HepG2 (cell line): ENCODE measurements around the gene PPP4C.

ENCODE experiments used
- PCBP2 ChIP-seq: fragments of 200-400 bp; formaldehyde crosslinking; optimal IDR thresholded peaks from 2 replicates; pipeline ENCODE3; 2018; ENCODE audit warnings: low read length, low read depth; ENCODE audit not compliant: poor library complexity, severe bottlenecking
- SMC3 ChIP-seq: IDR thresholded peaks from 2 replicates; pipeline ENCODE4 v1.6.1; 2011; ENCODE audit warnings: low read length, improper control_type of control experiment

GRCh38 chr16:30096105-30096861, 20.5 kb downstream of the PPP4C start, which contains the start of gene YPEL3:
- TF ChIP-seq SMC3 (no peak), PCBP2 (no peak)
